Activated CD4-positive, alpha-beta T cell treated with anti-CD3 and anti-CD28 coated beads for 48 hours (primary cell): Measurements from ENCODE around the gene CD47.

ENCODE experiments used
- DNase-seq: peaks from one replicate; pipeline ENCODE4 v3.0.0-alpha.2; 2020

CD47 gene

GRCh38 chr3:108090701-108091497, at the start of gene CD47:
Gene CD47 (minus strand): TSS chr3:108091031. CDS start chr3:108090908, 123 bp downstream.
- DNase-seq = peak; percentile 96

GRCh38 chr3:108137460-108137814, 46.6 kb upstream of the CD47 start:
- no peak for DNase-seq

DNA sequence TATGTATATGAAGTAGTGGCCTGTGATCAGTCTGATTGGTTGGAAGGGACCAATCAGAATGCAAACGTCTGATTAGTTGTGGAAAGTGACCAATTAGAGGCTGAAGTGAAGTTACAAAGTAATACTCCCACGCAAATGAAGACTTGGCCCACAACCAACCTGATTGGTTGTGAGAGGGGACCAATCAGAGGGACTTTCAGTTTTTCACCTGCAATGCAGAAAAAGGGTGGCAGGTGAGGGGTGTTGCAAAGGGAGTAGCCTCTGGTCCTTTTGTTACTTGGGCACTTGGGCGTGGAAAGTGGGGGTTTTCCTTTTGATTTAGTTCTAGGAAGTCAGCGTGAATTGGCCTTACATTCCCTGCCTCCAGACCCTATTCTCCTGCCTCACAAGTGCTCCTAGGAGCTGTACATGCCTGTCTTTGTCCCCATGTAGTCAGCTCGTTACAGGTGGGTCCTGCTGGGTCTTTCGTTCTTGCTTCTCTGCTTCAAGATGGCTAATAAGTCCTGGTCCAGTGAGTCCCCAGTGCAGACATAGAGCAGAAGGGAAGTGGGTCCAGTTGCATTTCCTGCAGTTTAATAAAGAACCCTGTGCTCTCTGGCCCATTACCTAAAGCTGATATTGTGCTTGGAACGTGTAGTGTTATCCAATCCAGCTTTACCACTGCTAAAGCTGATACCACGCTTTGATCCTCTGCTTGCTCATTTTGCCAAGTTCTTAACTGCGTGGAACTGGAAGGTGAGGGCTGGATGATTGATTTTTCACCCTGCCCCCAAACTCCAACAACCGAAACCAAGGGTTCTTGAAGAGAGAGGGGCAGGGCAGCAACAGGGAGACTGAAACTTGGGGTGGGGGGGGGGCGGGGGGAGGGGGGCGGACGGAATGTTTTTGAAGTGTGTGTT, 46.0 kb upstream of the CD47 start:
- DNase-seq = no peak

DNA sequence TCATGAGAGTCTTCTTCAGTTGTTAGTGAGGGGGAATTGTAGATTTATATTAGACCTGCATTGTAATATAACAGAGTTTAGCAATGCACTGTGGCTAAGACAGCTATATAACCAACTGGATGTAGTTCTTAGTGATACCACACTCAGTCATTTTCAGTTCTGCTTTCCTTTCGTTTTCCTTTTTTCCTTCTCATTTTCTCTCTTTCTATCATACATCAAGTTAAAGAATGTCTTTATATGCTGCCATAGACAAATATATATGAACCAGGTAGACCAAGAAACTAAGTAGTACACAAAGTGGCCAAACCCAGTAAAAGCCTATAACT, 43.7 kb upstream of the CD47 start:
- DNase-seq = no peak

DNA sequence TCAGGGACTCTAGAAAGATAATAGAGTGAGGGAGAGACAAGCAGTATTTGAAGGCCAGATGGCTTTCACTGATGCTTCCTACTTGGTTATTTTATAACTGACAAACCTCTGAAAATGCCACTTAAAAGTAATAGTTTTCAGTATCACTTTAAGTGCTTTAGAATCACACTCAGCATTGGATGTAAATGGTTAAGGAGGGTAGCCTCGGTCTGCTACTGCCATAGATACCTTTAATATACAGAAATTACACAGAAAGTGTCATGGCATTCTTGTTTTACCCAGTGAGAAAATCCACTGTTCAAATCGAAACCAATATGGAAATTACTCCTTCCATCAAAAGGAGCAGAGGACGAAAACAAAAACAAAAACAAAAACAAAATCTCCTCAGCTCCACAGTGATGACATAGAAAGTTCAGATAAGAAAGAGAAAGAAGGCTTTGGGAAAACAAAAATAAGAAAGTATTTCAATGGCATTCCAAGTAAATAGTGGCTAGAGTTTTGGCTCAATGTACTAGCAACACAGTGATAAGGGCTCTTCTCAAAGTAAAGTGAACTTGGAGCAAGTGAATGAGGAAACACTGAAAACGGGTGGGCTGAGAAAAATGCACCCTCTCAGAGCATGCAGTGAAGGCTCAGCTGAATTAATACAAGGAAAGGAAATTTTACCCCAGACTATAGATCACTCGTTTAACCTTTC, 43.2 kb upstream of the CD47 start:
- no peak for DNase-seq

GRCh38 chr3:108133048-108133369, 42.2 kb upstream of the CD47 start:
- DNase-seq = no peak

DNA sequence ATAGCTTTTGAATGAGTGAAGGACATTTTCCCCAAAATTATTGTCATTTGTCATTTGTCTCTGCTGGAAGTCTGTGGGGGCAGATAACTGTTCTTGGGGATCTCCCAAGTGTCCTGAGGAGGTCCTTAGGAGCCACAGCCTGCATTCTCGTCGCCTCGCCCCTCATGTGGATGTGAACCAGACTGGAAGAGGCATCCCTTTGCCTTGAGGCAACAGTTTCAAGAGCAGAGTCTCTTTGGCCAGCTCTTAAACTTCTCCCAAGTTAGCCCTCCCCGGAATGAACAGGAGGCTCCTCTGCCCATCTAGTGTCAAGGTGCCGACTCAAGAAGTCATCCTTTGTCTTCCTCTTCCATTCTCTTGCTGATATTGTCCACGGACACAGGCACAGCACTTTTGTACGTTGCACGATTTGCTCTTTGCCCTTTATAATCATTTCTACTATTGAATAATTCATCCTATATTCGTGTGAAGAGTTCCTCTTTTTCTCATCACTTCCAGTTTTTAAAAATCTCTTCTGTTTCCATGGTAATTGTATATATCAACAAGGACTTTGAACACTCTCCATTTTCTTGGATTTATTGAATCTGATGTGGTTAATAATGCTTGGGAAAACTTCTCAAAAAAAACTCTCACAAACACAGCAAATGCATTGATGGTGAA, 40.8 kb upstream of the CD47 start:
- DNase-seq = no peak

GRCh38 chr3:108130701-108131474, 40.1 kb upstream of the CD47 start:
- no peak for DNase-seq

- DNase-seq = no peak
These were observed 39.4 kb upstream of the CD47 start for GRCh38 chr3:108130236-108130635.

DNA sequence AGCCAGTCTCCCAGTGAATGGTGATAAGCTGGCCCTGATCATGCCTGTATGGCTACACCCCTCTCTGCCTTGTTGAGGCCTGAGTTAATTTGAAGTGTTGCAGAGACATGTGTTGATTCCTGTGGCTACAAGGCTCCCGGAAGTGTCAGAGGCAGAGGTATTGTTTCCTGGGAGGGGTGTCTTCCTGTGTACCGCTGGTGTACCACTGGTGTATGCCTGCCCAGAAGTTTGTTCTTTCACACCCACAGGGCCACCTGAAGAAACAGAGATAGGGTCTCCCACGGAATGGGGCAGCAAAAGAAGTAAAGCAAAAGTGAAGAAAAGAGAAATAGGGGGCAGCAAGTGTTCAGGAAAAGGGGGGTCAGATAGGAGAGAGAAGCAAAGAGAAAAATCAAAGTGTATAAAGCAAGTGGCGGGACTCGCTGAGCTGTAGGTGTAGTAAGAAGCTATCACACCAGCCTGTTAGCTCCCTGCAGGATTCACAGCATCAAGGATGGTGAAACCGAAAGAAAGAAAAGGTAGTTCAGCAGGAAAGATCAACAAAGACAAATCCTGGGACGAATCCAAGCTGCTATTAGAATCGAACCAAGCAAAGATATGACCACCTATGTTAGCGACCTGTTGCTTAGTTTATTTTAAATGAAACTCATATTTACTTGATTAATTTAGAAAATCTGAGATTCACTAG, 36.6 kb upstream of the CD47 start:
- peak; percentile 62 for DNase-seq

DNA sequence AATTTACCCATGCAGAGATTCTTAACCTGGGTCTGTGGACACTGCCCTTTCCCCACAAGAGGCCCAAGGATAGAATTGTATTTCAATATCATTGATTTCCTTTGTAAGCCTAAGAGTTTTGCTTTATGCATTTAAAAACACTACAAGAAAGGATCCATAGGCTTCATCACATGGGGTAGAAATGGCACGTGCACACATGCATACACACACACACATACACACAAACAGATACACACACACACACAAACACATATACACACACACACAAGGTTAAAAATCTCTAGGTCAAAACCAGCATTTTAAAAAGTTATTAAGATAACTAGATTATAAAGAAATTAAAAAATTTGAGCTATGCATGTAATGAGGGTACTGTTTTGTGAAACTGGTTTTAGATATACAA, 35.5 kb upstream of the CD47 start:
- DNase-seq = no peak

GRCh38 chr3:108125550-108126071, 34.8 kb upstream of the CD47 start:
- DNase-seq = peak; percentile 70

GRCh38 chr3:108125153-108125543, 34.3 kb upstream of the CD47 start:
- no peak for DNase-seq

GRCh38 chr3:108124337-108125152, 33.7 kb upstream of the CD47 start:
- peak; percentile 81 for DNase-seq

GRCh38 chr3:108123326-108123725, 32.5 kb upstream of the CD47 start:
- no peak for DNase-seq

DNA sequence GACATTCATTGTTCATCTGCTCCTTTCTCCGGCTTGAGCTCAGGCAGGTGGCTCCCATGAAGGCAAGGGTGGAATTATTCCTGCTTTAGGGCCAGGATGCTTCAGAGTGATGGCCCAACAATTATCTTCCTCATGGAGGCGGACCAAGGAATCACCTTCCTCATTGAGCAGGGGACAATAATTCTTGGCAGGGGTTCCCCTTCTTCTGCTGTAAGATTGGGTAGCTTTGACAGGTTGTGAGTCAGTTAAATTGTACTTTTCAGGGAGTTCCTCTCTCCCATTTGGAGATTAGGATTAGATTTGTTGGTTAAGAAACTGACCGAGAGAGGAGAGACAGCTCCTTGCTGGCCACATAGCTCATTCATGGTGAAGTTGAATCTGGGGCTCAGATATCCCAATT, 31.4 kb upstream of the CD47 start:
- DNase-seq = no peak

GRCh38 chr3:108119398-108120104, 28.7 kb upstream of the CD47 start:
- no peak for DNase-seq

DNA sequence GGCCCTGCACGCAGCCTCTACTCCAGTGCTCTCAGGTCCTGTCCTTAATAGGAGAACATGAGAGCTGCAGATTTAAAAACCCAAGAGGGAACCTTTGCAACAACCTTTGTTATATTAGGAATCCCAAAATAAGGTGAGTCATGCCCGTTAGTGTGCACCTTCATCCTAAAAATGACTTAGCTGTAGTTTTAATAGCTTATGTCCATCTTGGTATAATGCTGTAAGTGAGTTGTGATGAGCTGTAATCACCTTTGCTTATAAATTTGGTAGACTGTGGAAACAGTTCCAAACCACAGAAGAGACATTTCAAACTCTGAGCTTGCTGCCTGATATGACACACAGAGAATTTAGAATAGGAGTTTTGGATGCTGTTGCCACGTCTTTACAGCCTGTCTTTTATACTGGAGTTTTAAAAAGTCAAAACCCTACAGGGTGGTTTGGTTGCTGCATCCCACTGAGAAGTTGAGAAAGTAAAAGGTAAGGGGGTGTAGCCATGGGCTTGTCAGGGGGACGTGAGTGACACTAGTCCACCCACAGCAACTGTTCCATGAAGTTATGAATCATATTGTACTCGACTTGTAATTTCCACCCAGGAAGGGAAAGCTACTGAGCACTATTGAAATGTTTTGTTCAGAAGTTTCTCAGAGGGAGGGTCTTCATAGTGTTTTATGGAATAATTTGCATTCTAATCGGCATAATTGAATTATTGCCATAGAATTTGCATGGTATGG, 27.4 kb upstream of the CD47 start:
- DNase-seq = peak; percentile 39

DNA sequence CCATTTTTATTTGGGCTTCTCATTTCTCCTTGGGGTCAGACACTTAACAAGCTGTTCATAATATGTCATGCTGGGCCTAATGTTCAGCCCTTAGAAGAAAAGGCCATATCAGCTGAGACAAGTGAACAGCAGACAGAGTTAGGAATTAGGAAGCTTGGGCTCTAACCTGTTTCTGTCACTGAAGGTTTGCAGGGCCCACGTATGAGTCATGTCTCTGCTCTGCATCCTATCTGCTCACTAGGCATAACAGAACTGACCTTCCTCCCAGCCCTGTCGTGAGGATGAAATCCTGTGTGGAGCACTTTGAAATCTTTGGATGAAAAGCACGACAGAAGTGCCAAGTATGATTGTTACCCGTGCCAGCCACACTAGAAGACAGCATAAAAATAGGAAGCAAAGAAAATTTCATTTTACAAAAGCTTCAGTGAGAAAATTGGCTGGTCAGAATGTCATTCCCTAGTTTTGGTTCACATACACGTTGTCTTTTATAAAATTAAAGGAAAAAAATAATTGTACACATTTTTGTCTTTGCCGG, 26.5 kb upstream of the CD47 start:
- DNase-seq = no peak
